SK-N-SH (cell line): ENCODE measurements around the gene NAA40. TPM values are rescaled to one million over a fixed set of nuclear protein-coding genes. Genes with fewer than 3 reads are reported as not detected.

Source experiments
- CTCF ChIA-PET: fragments of 300-600, 350-600 bp; formaldehyde crosslinking; extraction: SDS; loops from one replicate; lab custom pipeline; 2021; lab: Yijun Ruan, JAX
- POLR2A ChIA-PET: fragments of 350-600 bp; sonication (Branson Sonifier 250); formaldehyde crosslinking; extraction: SDS; loops from one replicate; lab custom pipeline; 2020; ENCODE audit warnings: antibody characterized with exemption, inconsistent platforms; lab: Yijun Ruan, JAX
- DNase-seq: peaks from one replicate; pipeline ENCODE4 v3.0.0; 2012
- H2AFZ ChIP-seq: fragments of 200-600 bp; sonication (generic); 2 replicates; pipeline ENCODE4 v1.8.1; 2016; ENCODE audit warnings: antibody characterized with exemption, mild to moderate bottlenecking, low read depth
- H3F3A ChIP-seq: fragments of 200-600 bp; sonication (generic); replicated peaks from 2 replicates; pipeline ENCODE3; 2016; ENCODE audit warnings: antibody characterized with exemption, mild to moderate bottlenecking; ENCODE audit not compliant: insufficient read depth
- H3K27ac ChIP-seq, 2 experiments: fragments of 200-500 bp in 1 of 2; fragments of 200-600 bp in 1 of 2; sonication (Bioruptor generic) in 1 of 2; sonication (generic), shearing (Covaris generic) in 1 of 2; 2 replicates each; pipeline versions ENCODE4 v1.5.1 to v1.6.1; 2014 to 2016; ENCODE audit warnings: low read depth in 2 of 2, inconsistent platforms in 1 of 2, low read length in 1 of 2, mild to moderate bottlenecking in 1 of 2, mixed read lengths in 1 of 2
- H3K27me3 ChIP-seq: fragments of 200-600 bp; sonication (generic), shearing (Covaris generic); 2 replicates; pipeline ENCODE4 v1.6.1; 2016; ENCODE audit warnings: mixed run types; ENCODE audit not compliant: insufficient read depth
- H3K36me3 ChIP-seq, 2 experiments: fragments of 200-500 bp in 1 of 2; fragments of 200-600 bp in 1 of 2; sonication (Bioruptor generic) in 1 of 2; sonication (generic) in 1 of 2; replicated peaks in 1 of 2; 2 replicates each; pipeline versions ENCODE3 to v1.5.1; 2014 to 2016; ENCODE audit warnings: low read length in 1 of 2, mild to moderate bottlenecking in 1 of 2; ENCODE audit not compliant: insufficient read depth in 2 of 2, control insufficient read depth in 1 of 2
- H3K4me1 ChIP-seq, 2 experiments: fragments of 200-500 bp in 1 of 2; fragments of 200-600 bp in 1 of 2; sonication (Bioruptor generic) in 1 of 2; sonication (generic), shearing (Covaris generic) in 1 of 2; 2 replicates each; pipeline versions ENCODE4 v1.5.1 to v1.6.1; 2014 to 2016; ENCODE audit warnings: low read depth in 1 of 2, low read length in 1 of 2, mixed run types in 1 of 2; ENCODE audit not compliant: insufficient read depth in 2 of 2, control insufficient read depth in 1 of 2
- H3K4me2 ChIP-seq: fragments of 200-600 bp; sonication (generic), shearing (Covaris generic); 2 replicates; pipeline ENCODE4 v1.6.1; 2017; ENCODE audit warnings: mixed run types
- H3K4me3 ChIP-seq, 2 experiments: fragments of 200-500 bp in 1 of 2; fragments of 200-600 bp in 1 of 2; sonication (Bioruptor generic) in 1 of 2; sonication (generic), shearing (Covaris generic) in 1 of 2; 2 replicates each; pipeline versions ENCODE4 v1.5.1 to v1.8.1; 2014 to 2016; ENCODE audit warnings: low read depth in 2 of 2, inconsistent platforms in 1 of 2, low read length in 1 of 2, mild to moderate bottlenecking in 1 of 2, mixed read lengths in 1 of 2, moderate library complexity in 1 of 2
- H3K79me2 ChIP-seq: fragments of 200-600 bp; sonication (generic); 2 replicates; pipeline ENCODE4 v1.8.1; 2017; ENCODE audit warnings: mild to moderate bottlenecking; ENCODE audit not compliant: insufficient read depth
- H3K9ac ChIP-seq: fragments of 200-600 bp; sonication (generic); 2 replicates; pipeline ENCODE4 v1.6.1; 2017; ENCODE audit warnings: mixed run types
- H3K9me2 ChIP-seq: fragments of 200-600 bp; sonication (generic); 2 replicates; pipeline ENCODE4 v1.6.1; 2017; ENCODE audit warnings: mixed run types
- H3K9me3 ChIP-seq: fragments of 200-600 bp; sonication (generic); 2 replicates; pipeline ENCODE4 v1.6.1; 2017; ENCODE audit warnings: mixed run types, mild to moderate bottlenecking, moderate library complexity
- H4K20me1 ChIP-seq: fragments of 200-600 bp; sonication (generic); 2 replicates; pipeline ENCODE4 v1.6.1; 2017; ENCODE audit warnings: mild to moderate bottlenecking, mixed run types; ENCODE audit not compliant: insufficient read depth
- CHD2 ChIP-seq: fragments of 150-350 bp; IDR thresholded peaks from 2 replicates; pipeline ENCODE4 v1.6.1; 2018; ENCODE audit warnings: low read length; ENCODE audit not compliant: partially characterized antibody
- ELF1 ChIP-seq: IDR thresholded peaks from 2 replicates; pipeline ENCODE4 v1.4.0; 2012
- EZH2phosphoT487 ChIP-seq: fragments of 200-600 bp; sonication (generic); IDR thresholded peaks from 2 replicates; pipeline ENCODE4 v1.6.1; 2017; ENCODE audit warnings: low read depth, mixed run types, mild to moderate bottlenecking, antibody characterized with exemption, moderate library complexity, borderline replicate concordance
- FOXM1 ChIP-seq: IDR thresholded peaks from 2 replicates; pipeline ENCODE4 v1.4.0; 2012; ENCODE audit warnings: low read depth, mild to moderate bottlenecking
- GABPA ChIP-seq: IDR thresholded peaks from 2 replicates; pipeline ENCODE4 v1.4.0; 2012; ENCODE audit warnings: low read depth, mild to moderate bottlenecking
- GATA2 ChIP-seq: sonication (generic); formaldehyde crosslinking; IDR thresholded peaks from 2 replicates; pipeline ENCODE4 v1.5.0; 2020; ENCODE audit warnings: mild to moderate bottlenecking, missing genetic modification reagents
- JUND ChIP-seq: IDR thresholded peaks from 2 replicates; pipeline ENCODE4 v1.4.0; 2012
- MEF2A ChIP-seq: IDR thresholded peaks from 2 replicates; pipeline ENCODE4 v1.4.0; 2012; ENCODE audit warnings: low read depth, borderline replicate concordance
- MXI1 ChIP-seq: IDR thresholded peaks from 2 replicates; pipeline ENCODE4 v1.6.1; 2012; ENCODE audit warnings: mild to moderate bottlenecking, low read depth, low read length, improper control_type of control experiment
- RAD21 ChIP-seq: IDR thresholded peaks from 2 replicates; pipeline ENCODE4 v1.6.1; 2012; ENCODE audit warnings: mild to moderate bottlenecking, low read length
- RFX5 ChIP-seq: IDR thresholded peaks from 2 replicates; pipeline ENCODE4 v1.6.1; 2012; ENCODE audit warnings: mild to moderate bottlenecking, improper control_type of control experiment, low read length
- SMC3 ChIP-seq: IDR thresholded peaks from 2 replicates; pipeline ENCODE4 v1.6.1; 2012; ENCODE audit warnings: low read depth, low read length, improper control_type of control experiment
- YY1 ChIP-seq: IDR thresholded peaks from 2 replicates; pipeline ENCODE4 v1.4.0; 2012; ENCODE audit warnings: low read depth, mild to moderate bottlenecking
- WGBS: methylation state at CpG from one replicate; pipeline ENCODE4 v1.1.6; 2017; ENCODE audit warnings: low lambda C conversion rate; 5-methylcytosine and 5-hydroxymethylcytosine counted together
- polyA plus RNA-seq, 3 experiments: library from polyadenylated mRNA; depleted of rRNA; stranded (reverse); fragments of >200 nt; gene quantifications; 2 replicates each; pipeline ENCODE4 v1.2.3, GENCODE V29; 2012
- TF ChIP-seq, protein P1 (sequence below): IDR thresholded peaks from 2 replicates; pipeline ENCODE4 v1.6.1; 2012; ENCODE audit warnings: mild to moderate bottlenecking, low read depth, low read length, moderate library complexity
- TF ChIP-seq, protein P2 (sequence below): IDR thresholded peaks from 2 replicates; pipeline ENCODE4; 2012
- TF ChIP-seq, protein P3 (sequence below): IDR thresholded peaks from 2 replicates; pipeline ENCODE4 v1.4.0; 2012; ENCODE audit warnings: low read depth, borderline replicate concordance

NAA40 gene
- polyA plus RNA-seq, 1 of the 3 experiments (the other 2 are of a cell fraction) = 33.0 TPM

DNA sequence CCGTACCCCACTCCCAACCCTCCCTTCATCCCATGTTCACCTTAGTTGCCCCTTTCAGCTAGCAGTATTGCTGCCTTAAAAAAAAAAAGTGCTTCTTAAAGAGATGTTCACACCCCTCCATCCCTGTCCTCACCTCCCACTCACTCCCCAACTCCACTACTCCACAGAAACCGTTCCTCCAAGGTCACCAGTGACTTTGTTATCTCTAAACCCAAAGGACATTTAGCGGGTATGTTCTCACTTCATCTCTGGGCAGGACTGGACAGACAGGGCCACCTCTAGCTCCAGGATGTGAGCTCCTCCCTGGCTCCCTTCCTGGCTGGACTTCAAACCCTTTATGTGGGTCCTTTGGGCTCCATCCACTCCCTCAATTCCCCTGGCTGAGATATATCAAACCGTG is 15.5 kb upstream of the NAA40 start:
- Histone ChIP-seq H3K27me3 (no peaks in the 10 kb centered on the region), H3K9me2 (no peaks in the 10 kb centered on the region), H3K79me2 (no peaks in the 10 kb centered on the region), H3K9me3 (no peaks in the 10 kb centered on the region), H4K20me1 (no peaks in the 10 kb centered on the region), H3K27ac (no peak overlapping the region), H3K36me3 (no peaks in the 10 kb centered on the region), H3F3A (no peaks in the 10 kb centered on the region), H3K4me2 (no peak overlapping the region), H3K4me3 (no peak overlapping the region), H3K9ac (no peak overlapping the region), H3K4me1 (peaks cover 0 to 22% of the 10 kb centered on the region in 2 experiments; a peak in 1 of 4 replicates), H2AFZ (no peak overlapping the region)
- 43% methylated on average over 4 of the region's 4 CpGs for WGBS
- CTCF ChIA-PET = interaction anchor here (1.0 to 1.3 kb wide), 2 partner anchors 11 to 23 kb away, joined by 3 read pairs; no protein-coding TSS in a partner anchor
- POLR2A ChIA-PET = no interaction called here
- TF ChIP-seq EZH2phosphoT487 (no peak), FOXM1 (no peak), ELF1 (no peak), RAD21 (no peak), MXI1 (no peak)
- no peak for DNase-seq

DNA sequence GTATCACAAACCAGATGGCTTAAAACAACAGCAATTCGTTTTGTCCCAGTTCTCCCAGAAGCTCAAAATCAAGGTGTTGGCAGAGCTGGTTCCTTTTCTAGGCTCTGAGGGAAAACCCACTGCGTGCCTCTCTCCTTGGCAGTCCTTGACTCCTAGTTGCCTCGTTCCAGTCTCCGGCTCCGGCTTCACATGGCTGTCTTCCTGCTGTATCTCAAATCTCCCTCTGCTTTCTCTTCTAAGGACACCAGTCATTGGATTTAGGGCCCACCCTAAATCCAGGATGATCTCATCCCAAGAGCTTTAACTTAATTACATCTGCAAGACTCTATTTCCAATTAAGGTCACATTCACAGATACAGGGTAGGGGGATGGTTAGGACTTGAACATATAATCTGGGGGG is 9.2 kb upstream of the NAA40 start:
- ChIA-PET CTCF (interaction anchor here (1.3 to 1.6 kb wide), 2 partner anchors 20 to 93 kb away, joined by 3 to 5 read pairs; no protein-coding TSS in a partner anchor), POLR2A (interaction anchor here (0.6 kb wide), 1 partner anchor 15 kb away, joined by 5 read pairs; no protein-coding TSS in a partner anchor)
- Histone ChIP-seq H3K4me2 (no peak overlapping the region), H2AFZ (no peak overlapping the region), H3K36me3 (no peaks in the 10 kb centered on the region), H3K4me3 (no peak overlapping the region), H3K4me1 (no peaks in the 10 kb centered on the region), H3K9me2 (no peaks in the 10 kb centered on the region), H3K79me2 (no peaks in the 10 kb centered on the region), H3F3A (no peaks in the 10 kb centered on the region), H3K9me3 (no peaks in the 10 kb centered on the region), H4K20me1 (no peaks in the 10 kb centered on the region), H3K9ac (no peak overlapping the region), H3K27ac (no peak overlapping the region)
- 76% methylated on average over 5 of the region's 5 CpGs for WGBS
- no peak for DNase-seq
- TF ChIP-seq SMC3 (no peak), GATA2 (no peak), GABPA (no peak), MXI1 (no peak), RAD21 (no peak), CHD2 (no peak), JUND (no peak)
- TF ChIP-seq, all 33 proteins: peak for 0
- H3K27me3 ChIP-seq = no peaks in the 10 kb centered on the region

DNA sequence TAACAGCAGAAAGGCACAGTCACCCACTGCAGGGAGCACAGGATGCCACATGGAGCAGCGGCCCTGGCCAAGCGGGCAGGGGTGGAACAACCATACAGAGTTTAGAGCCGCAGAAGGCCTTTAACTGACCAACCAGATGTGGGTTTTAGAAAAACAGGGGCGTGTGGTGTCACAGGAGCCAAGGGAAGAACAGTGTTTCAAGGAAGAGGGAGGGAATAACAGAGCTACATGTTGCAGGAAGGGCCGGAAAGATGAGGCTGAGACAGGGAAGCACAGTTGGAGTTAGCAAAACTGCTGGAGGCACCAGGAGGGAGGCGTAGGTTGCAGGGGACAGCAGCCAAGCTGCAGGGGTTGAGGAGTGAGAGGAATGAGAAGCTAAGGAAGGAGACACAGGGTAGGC is 7.8 kb upstream of the NAA40 start:
- no peaks in the 10 kb centered on the region for H3K79me2 ChIP-seq
- CTCF ChIA-PET = interaction anchor here (0.6 to 1.3 kb wide), 3 partner anchors 11 to 1655 kb away, joined by 3 read pairs; no protein-coding TSS in a partner anchor
- no peaks in the 10 kb centered on the region for H3K9me2 ChIP-seq
- WGBS = 78% methylated on average over 6 of the region's 6 CpGs
- H3K9me3 ChIP-seq = no peaks in the 10 kb centered on the region
- no peaks in the 10 kb centered on the region for H4K20me1 ChIP-seq
- no peak overlapping the region for H3K9ac ChIP-seq
- no peaks in the 10 kb centered on the region for H3F3A ChIP-seq
- no peak overlapping the region for H3K4me2 ChIP-seq
- no peaks in the 10 kb centered on the region for H3K4me1 ChIP-seq
- H3K27me3 ChIP-seq = no peaks in the 10 kb centered on the region
- H3K27ac ChIP-seq = no peak overlapping the region
- POLR2A ChIA-PET = interaction anchor here (1.3 kb wide), 1 partner anchor 13 kb away, joined by 5 read pairs; the partner anchor contains the start of gene RCOR2
- H3K36me3 ChIP-seq = no peaks in the 10 kb centered on the region
- DNase-seq = no peak
- H2AFZ ChIP-seq = no peak overlapping the region
- no peak overlapping the region for H3K4me3 ChIP-seq
- TF ChIP-seq GABPA = no peak
- no peak for TF ChIP-seq CHD2
- TF ChIP-seq, protein P1, sequence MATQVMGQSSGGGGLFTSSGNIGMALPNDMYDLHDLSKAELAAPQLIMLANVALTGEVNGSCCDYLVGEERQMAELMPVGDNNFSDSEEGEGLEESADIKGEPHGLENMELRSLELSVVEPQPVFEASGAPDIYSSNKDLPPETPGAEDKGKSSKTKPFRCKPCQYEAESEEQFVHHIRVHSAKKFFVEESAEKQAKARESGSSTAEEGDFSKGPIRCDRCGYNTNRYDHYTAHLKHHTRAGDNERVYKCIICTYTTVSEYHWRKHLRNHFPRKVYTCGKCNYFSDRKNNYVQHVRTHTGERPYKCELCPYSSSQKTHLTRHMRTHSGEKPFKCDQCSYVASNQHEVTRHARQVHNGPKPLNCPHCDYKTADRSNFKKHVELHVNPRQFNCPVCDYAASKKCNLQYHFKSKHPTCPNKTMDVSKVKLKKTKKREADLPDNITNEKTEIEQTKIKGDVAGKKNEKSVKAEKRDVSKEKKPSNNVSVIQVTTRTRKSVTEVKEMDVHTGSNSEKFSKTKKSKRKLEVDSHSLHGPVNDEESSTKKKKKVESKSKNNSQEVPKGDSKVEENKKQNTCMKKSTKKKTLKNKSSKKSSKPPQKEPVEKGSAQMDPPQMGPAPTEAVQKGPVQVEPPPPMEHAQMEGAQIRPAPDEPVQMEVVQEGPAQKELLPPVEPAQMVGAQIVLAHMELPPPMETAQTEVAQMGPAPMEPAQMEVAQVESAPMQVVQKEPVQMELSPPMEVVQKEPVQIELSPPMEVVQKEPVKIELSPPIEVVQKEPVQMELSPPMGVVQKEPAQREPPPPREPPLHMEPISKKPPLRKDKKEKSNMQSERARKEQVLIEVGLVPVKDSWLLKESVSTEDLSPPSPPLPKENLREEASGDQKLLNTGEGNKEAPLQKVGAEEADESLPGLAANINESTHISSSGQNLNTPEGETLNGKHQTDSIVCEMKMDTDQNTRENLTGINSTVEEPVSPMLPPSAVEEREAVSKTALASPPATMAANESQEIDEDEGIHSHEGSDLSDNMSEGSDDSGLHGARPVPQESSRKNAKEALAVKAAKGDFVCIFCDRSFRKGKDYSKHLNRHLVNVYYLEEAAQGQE = no peak
- TF ChIP-seq, protein P2, sequence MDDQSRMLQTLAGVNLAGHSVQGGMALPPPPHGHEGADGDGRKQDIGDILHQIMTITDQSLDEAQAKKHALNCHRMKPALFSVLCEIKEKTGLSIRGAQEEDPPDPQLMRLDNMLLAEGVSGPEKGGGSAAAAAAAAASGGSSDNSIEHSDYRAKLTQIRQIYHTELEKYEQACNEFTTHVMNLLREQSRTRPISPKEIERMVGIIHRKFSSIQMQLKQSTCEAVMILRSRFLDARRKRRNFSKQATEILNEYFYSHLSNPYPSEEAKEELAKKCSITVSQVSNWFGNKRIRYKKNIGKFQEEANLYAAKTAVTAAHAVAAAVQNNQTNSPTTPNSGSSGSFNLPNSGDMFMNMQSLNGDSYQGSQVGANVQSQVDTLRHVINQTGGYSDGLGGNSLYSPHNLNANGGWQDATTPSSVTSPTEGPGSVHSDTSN = no peak
- TF ChIP-seq YY1 = no peak
- TF ChIP-seq MEF2A = no peak
- no peak for TF ChIP-seq ELF1
- TF ChIP-seq, protein P3, sequence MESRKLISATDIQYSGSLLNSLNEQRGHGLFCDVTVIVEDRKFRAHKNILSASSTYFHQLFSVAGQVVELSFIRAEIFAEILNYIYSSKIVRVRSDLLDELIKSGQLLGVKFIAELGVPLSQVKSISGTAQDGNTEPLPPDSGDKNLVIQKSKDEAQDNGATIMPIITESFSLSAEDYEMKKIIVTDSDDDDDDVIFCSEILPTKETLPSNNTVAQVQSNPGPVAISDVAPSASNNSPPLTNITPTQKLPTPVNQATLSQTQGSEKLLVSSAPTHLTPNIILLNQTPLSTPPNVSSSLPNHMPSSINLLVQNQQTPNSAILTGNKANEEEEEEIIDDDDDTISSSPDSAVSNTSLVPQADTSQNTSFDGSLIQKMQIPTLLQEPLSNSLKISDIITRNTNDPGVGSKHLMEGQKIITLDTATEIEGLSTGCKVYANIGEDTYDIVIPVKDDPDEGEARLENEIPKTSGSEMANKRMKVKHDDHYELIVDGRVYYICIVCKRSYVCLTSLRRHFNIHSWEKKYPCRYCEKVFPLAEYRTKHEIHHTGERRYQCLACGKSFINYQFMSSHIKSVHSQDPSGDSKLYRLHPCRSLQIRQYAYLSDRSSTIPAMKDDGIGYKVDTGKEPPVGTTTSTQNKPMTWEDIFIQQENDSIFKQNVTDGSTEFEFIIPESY = no peak
- no peak for TF ChIP-seq SMC3
- no peak for TF ChIP-seq RFX5
